ENCODE measurements around the gene ANO3.

The ANO3 gene

GRCh38 chr11:26571861-26572654, 240.1 kb downstream of the ANO3 start, which contains the start of gene MUC15:
Gene MUC15, minus strand, starts transcription at chr11:26572263. Its CDS starts 5,169 bp downstream, at chr11:26567094.
- H3K4me3 Mint-ChIP-seq: no peak within 1 kb of the TSS

GRCh38 chr11:26572770-26573402, 241.0 kb downstream of the ANO3 start:
- peaks cover 44% of the 10 kb centered on the region for H3K4me1 Mint-ChIP-seq
- DNase-seq: no peak
- no peaks in the 10 kb centered on the region for H3K27me3 Mint-ChIP-seq (ENCODE audit: low read depth, poor library complexity)
- TF ChIP-seq, protein P1, sequence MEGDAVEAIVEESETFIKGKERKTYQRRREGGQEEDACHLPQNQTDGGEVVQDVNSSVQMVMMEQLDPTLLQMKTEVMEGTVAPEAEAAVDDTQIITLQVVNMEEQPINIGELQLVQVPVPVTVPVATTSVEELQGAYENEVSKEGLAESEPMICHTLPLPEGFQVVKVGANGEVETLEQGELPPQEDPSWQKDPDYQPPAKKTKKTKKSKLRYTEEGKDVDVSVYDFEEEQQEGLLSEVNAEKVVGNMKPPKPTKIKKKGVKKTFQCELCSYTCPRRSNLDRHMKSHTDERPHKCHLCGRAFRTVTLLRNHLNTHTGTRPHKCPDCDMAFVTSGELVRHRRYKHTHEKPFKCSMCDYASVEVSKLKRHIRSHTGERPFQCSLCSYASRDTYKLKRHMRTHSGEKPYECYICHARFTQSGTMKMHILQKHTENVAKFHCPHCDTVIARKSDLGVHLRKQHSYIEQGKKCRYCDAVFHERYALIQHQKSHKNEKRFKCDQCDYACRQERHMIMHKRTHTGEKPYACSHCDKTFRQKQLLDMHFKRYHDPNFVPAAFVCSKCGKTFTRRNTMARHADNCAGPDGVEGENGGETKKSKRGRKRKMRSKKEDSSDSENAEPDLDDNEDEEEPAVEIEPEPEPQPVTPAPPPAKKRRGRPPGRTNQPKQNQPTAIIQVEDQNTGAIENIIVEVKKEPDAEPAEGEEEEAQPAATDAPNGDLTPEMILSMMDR (IDR thresholded peaks at IDR 0.05): no peak
- peak overlapping the region; percentile 56 for H3K27ac Mint-ChIP-seq
- no peaks in the 10 kb centered on the region for H3K36me3 Mint-ChIP-seq (ENCODE audit: low read depth)
- H3K9me3 Mint-ChIP-seq: no peaks in the 10 kb centered on the region
- H3K4me3 Mint-ChIP-seq: no peak overlapping the region

More at GRCh38 chr11:26571861-26572654, 240.1 kb downstream of the ANO3 start, which contains the start of gene MUC15:
- no peak for DNase-seq
- Mint-ChIP-seq H3K9me3 (no peaks in the 10 kb centered on the region), H3K4me1 (peaks cover 44% of the 10 kb centered on the region), H3K36me3 (ENCODE audit: low read depth) (no peaks in the 10 kb centered on the region), H3K27me3 (ENCODE audit: low read depth, poor library complexity) (no peaks in the 10 kb centered on the region), H3K27ac (peak within 1 kb of the TSS; percentile 56)
- TF ChIP-seq, protein P1 (IDR thresholded peaks at IDR 0.05): no peak

GRCh38 chr11:26573896-26574295, 242.0 kb downstream of the ANO3 start:
- TF ChIP-seq, protein P1 (IDR thresholded peaks at IDR 0.05): no peak
- H3K9me3 Mint-ChIP-seq: no peaks in the 10 kb centered on the region
- no peak for DNase-seq
- H3K4me3 Mint-ChIP-seq: no peak overlapping the region
- no peaks in the 10 kb centered on the region for H3K36me3 Mint-ChIP-seq (ENCODE audit: low read depth)
- peaks cover 43% of the 10 kb centered on the region for H3K4me1 Mint-ChIP-seq
- H3K27ac Mint-ChIP-seq: no peak overlapping the region
- H3K27me3 Mint-ChIP-seq (ENCODE audit: low read depth, poor library complexity): no peaks in the 10 kb centered on the region

DNA sequence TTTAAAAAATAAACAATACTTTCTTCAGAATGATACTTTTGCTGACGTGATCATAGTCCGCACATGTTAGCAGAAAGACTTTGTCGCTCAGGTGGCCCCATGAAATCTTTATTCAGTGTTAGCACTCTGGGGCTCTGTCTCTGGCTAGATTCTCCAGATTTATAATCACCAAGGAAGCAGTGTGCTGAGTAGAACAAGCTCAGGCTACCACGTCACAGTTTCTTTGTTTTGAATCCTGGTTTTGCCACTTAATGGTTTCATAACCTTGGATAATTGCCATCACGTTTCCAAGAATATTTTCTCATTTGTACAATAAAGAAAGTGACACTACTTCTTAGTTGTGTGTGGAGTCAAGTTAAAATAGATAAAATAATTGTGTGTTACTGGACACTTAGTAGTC, 244.0 kb downstream of the ANO3 start:
- H3K9me3 Mint-ChIP-seq: no peaks in the 10 kb centered on the region
- peaks cover 25% of the 10 kb centered on the region for H3K4me1 Mint-ChIP-seq
- no peaks in the 10 kb centered on the region for H3K36me3 Mint-ChIP-seq (ENCODE audit: low read depth)
- DNase-seq: no peak
- TF ChIP-seq, protein P1 (IDR thresholded peaks at IDR 0.05): no peak
- H3K27me3 Mint-ChIP-seq (ENCODE audit: low read depth, poor library complexity): no peaks in the 10 kb centered on the region
- no peak overlapping the region for H3K4me3 Mint-ChIP-seq
- H3K27ac Mint-ChIP-seq: no peak overlapping the region

GRCh38 chr11:26578998-26579661, 247.2 kb downstream of the ANO3 start:
- no peaks in the 10 kb centered on the region for H3K27me3 Mint-ChIP-seq (ENCODE audit: low read depth, poor library complexity)
- TF ChIP-seq, protein P1 (IDR thresholded peaks at IDR 0.05): no peak
- no peak for DNase-seq
- H3K36me3 Mint-ChIP-seq (ENCODE audit: low read depth): no peaks in the 10 kb centered on the region
- H3K9me3 Mint-ChIP-seq: no peaks in the 10 kb centered on the region
- no peak overlapping the region for H3K27ac Mint-ChIP-seq
- no peak overlapping the region for H3K4me3 Mint-ChIP-seq
- H3K4me1 Mint-ChIP-seq: peaks cover 5% of the 10 kb centered on the region
